Stimulated activated CD8-positive, alpha-beta memory T cell treated with anti-CD3 and anti-CD28 coated beads, Interleukin-15, amount 100 ng/mL, for 1 hour (primary cell): ENCODE results near the gene SYT11.
"Not testable (repeated sequence)": the region's sequence is repeated elsewhere in the genome, so short reads cannot be mapped to it uniquely, and the experiment has no call there.

Experiments used
- DNase-seq: peaks from one replicate; pipeline ENCODE4 v3.0.0-alpha.2; 2020; ENCODE audit warnings: low read depth

Gene SYT11

DNA sequence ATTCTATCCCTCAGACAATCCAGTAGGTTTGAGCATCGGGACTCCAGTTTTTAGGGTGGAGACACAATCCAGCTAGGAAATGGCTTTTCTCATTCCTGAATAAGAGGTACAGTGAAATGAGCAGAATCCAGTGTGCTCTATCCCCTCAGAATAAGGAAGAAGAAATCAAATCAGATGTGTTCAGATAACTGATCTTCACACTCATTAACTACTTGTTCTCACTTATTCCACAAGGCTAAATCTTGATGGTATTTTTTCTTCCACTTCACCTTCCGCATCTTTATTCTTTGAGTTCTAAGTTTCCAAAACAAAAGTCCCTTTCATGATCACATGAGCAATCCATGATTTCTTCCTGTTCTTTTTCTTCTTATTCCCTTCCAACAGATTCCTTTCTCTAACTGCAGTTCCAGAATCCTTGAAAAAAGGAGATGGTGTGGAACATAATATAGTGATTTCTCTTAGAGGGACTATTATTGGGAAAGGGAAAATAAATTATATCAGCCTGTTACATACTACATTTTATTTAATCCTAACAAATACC lies 1.7 kb downstream of the SYT11 start:
- DNase-seq: no peak

DNA sequence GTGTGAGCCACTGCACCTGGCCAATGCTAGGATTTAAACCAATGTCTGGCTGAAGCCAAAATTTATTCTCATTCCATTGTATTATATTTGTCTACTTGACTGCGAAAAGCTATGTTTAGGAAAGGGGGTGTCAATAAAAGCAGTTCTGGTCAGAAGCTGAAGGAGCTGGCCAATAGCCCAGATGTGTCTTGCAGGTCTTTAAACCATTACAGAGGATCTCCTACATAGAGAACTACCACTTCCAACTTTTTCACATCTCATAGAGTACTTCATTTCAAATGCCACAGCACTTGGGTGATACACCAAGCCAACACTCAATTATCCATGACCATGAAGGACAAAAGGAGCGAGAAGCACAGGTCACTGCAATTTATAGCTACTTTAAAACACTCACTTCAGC lies 2.5 kb downstream of the SYT11 start:
- DNase-seq: no peak

DNA sequence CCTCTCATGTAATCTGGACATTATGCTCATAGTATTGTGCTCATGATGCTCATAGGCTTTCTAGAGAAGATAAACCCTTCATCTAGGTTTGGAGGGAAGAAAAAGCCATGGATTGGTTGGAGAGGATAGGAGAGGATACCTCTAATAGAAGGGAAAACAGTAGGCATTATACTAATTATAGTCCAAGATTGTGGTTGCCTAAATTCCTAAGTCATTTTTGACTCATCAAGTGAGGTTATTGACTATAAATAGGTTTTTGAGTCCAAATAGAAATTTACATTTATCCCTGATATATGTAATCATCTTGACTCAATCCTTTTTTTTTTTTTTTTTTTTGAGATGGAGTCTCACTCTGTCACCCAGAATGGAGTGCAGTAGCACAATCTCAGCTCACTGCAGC lies 5.0 kb downstream of the SYT11 start:
- DNase-seq: no peak

DNA sequence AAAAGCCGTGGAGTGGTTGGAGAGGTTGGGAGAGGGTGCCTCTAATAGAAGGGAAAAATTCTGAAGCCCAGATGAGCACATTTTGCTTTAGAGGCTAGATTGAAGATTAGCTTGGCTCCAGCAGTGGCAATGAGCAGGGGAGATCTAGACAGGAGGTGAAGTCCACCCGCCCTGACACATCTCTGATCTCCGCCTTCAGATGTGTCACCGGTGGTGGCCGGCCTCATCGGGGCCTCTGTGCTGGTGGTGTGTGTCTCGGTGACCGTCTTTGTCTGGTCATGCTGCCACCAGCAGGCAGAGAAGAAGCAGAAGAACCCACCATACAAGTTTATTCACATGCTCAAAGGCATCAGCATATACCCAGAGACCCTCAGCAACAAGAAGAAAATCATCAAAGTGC lies 8.4 kb downstream of the SYT11 start:
- no peak for DNase-seq

DNA sequence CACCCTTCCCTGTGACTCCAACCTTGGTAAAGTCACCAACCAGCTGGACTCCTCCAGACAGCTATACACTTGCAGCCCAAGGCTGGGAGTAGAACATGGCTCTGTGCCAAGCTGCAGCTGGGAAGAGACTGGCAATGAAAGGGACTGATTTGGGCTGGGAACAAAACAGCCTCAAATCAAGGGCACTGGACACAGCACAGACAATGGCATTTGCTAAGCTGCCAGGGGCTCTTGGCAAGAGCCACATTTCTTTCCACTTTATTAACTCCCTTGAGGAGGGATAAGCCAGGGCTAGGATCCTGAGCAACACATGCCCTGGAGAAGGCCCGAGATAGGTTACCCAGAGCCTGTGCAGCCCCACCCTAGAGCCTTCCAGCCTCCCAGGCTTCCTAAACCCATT lies 12.0 kb downstream of the SYT11 start:
- DNase-seq: no peak

DNA sequence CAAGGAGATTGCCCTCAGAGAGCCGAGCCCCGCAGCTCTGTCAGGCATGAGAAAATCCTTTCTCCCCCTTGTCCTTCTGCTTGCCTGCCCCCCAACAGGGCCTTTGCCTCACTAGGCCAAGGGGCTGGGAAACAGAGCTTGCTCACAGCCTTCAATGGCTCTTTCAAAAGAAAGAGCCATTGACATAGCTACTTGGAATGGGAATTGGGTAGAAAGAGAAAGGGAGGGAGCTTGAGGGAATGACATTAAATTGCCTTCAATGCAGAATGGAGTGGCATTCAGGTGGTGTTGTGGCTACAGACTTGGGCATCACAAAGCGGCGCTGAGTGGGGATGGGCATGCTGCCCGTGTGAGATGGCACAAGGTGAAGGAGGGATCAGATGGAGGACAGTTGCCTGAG lies 13.2 kb downstream of the SYT11 start:
- DNase-seq: no peak

DNA sequence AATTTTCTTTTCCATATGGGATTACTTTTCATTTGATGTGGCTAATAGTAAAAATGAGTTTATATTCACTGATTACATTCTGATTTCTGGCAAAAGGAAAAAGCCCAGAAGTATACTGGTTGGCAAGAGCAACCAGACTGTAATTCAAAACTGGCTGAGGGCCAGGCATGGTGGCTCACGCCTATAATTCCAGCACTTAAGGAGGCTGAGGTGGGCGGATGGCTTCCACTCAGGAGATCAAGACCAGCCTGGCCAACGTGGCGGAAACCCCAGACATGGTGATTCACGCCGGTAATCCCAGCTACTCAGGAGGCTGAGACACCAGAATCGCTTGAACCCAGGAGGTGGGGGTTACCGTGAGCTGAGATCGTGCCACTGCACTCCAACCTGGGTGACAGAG lies 14.5 kb downstream of the SYT11 start:
- no peak for DNase-seq

DNA sequence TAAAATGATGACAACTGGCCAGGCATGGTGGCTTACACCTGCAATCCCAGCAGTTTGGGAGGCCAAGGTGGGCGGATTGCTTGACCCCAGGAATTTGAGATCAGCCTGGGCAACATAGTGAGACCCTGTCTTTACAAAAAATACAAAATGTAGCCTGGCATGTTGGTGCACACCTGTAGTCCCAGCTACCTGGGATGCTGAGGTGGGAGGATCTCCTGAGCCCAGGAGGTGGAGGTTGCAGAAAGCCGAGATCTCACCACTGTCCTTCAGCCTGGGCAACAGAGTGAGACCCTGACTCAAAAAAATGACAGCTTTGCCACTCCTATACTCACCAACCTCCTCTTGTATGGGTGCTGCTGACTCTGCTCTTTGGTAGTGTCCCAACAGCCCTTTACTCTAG lies 18.6 kb downstream of the SYT11 start:
- no peak for DNase-seq

DNA sequence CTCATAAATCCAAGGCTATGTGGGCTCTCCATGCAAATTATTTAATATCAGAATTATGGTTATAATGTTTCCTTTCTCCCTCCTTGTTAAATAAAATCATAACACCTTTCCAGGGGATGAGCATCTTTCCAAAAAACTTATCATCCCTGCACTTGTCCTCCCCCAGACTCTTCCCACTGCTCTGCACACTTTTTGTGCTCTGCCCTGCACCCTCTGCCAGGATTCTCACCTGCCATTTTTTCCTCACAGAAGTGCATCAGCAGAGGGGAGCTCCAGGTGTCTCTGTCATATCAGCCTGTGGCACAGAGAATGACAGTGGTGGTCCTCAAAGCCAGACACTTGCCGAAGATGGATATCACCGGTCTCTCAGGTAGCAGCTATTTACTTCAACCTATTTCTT lies 20.9 kb downstream of the SYT11 start:
- no peak for DNase-seq

DNA sequence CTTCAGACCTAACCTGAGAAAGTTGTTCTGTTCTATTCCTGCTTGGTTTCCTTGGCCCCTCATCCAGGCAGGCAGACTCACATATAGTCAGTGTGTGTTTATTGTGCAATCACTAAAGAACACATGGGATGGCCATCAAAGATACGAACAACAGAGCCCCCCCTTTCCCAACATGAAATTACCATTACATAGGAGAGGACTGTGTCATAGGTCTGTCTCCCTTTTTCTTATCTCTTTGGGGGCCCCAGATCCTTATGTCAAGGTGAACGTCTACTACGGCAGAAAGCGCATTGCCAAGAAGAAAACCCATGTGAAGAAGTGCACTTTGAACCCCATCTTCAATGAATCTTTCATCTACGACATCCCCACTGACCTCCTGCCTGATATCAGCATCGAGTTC lies 21.6 kb downstream of the SYT11 start:
- no peak for DNase-seq

DNA sequence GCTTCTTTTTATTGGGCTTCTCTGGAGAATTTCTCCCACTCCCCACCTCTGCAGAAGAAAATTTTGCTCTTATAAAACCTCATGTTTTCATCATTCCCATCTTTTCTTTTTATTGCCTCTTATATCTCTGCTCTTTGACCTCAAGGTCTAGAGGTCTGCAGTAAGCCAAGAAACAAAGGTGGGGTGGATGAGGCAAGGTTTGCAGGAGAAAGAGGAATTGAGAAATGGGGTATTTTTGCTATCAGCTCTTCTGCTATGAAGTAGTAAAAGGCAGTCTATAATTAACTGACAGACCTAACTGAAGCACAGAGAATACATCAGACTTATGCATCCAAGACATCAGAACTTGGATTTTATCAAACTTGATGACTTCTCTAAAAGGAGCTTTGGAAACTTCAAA lies 22.9 kb downstream of the SYT11 start:
- no peak for DNase-seq

DNA sequence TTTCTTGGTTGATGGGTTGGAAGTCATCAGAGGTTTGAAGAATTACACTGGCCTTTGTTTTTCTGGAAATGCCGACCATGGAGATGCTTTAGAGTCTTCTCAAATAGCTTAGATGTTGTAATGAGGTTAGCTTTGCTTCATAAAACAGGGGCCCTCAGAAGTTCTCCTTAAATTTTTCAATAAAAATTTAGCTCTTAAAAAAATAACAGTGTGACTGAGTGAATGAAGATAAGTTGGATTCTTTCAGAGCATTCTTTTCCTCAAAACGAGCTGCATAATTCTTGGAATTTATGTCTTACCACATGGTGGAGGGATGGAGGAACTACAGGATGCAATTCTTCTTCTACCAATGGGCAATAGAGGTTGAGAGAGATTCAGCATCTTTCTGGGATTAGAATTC lies 23.4 kb downstream of the SYT11 start:
- DNase-seq: no peak

DNA sequence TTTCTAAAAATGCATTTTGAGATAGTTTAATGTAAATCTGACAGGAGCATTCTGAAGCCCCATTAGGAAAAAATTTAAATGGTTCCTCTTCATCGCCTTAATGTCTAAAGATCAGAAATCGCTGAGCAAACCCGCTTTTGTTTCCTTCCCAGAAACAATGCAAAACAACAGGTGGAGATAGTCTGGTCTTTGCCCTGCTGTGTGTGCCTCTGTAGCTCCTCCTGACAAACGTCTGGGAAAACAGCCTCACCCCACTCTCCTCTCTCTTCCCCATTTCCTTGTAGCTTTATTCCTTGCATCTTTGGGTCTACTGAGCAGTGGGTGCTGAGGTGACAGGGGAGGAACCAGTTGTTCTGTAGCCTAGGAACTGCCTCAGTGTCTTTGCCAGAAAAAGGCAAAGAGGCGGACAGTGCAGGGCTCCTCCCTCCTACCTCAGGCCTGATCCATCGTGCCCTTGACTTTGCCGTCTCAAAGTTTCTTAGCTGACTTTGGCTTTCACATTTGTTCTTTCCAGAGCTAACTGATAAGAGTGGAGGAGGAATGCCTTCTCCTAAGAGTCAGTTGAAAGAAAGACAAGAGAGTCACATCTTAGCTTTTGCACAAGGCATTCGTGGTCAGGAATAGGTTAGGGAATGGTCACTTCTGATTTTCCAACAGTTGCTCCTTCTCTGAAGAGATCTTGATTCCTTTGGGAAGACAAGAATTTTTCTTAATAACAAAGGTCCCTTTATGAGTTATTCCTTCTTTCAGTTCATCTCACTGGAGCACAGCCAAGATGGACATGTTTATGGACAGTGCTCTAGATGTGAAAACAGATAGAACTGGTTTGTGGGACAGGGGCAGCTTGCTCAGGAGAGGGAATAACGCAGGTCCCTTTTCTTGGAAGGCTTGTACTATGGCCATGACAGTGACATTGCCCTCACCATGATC lies 24.9 kb downstream of the SYT11 start:
- DNase-seq: no peak

DNA sequence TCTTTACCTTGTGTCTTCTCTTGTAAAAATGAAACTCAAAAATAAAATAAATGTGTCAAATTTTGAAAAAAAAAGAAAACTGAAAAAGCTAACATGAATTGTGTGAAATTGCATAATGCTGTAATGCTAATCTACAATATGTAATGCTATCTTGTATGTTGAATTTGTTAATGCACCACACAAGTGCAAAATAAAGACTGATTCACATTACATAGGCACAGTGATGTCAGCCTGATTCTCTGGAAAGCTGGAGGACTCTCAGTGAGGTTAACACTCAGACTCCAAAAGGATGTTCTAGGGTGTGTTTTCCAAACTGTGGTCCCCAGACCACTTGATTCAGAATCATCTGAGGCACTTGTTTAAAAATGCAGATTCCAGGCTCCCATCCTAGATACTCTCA lies 25.6 kb downstream of the SYT11 start:
- DNase-seq: no peak

DNA sequence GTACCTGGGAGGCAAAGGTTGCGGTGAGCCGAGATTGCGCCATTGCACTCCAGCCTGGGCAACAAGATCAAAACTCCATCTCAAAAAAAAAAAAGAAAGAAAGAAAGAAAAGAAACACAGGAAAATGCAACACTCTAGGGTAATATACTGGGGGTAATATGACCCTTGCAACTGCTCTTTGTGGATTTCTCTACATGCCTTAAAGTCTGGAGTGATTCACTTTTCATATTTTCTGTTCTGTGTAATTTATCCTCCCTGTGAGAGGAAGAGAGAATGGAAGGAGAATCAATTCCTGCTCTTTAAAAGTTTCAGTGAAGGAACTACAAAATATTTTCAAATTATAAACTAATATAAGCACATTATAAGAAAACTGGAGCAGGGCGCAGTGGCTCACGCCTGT lies 29.1 kb downstream of the SYT11 start:
- DNase-seq: no peak

DNA sequence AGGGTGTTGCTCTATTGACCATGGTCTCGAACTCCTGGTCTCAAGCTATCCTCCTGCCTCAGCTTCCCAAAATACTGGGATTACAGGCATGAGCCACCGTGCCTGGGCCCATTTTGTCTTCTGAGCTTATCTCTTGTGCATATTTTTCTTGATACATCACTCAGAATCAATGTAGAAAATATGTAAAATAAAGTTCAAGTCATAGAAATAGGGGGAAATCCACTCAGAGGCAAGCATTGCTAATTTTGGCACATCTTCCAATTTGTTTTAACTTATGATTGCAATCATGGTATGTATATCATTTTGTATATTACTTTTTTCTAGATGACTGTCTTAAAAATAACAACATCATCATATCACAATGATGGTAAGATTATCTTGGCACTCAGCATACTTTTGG lies 30.2 kb downstream of the SYT11 start:
- no peak for DNase-seq

DNA sequence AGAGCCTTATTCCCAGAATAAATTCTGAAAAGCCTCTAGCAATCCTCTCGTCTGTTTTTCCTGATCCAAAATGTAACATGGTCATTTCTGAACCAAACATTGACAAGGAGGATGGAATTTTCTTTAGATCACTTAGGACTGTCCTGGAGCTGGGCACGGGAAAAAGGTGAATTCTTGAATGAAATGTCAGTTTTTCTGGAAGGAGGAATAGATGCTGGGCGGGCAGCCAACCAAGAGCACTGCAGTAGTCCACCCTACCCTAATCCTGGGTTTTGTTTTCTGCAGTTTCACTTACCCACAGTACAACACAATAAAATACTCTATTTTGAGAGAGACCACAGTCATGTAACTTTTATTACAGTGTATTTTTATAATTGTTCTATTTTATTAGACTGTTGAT lies 30.9 kb downstream of the SYT11 start:
- DNase-seq: no peak

DNA sequence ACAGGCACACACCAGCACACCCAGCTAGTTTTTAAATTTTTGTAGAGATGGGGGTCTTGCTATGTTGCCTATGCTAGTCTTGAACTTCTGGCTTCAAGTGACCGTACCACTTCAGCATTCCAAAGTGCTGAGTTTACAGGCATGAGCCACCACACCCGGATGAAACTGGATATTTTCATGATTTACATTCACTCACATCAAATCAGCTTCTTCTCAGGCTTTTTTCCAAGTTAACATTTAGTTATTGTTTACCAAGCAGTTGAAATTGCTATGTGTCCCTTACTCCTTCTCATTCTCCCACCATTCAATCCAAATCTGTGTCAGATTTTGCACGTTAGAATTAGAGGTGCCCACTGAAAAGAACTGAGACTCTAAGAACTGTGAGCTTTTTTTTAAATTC lies 33.4 kb downstream of the SYT11 start:
- DNase-seq: no peak

DNA sequence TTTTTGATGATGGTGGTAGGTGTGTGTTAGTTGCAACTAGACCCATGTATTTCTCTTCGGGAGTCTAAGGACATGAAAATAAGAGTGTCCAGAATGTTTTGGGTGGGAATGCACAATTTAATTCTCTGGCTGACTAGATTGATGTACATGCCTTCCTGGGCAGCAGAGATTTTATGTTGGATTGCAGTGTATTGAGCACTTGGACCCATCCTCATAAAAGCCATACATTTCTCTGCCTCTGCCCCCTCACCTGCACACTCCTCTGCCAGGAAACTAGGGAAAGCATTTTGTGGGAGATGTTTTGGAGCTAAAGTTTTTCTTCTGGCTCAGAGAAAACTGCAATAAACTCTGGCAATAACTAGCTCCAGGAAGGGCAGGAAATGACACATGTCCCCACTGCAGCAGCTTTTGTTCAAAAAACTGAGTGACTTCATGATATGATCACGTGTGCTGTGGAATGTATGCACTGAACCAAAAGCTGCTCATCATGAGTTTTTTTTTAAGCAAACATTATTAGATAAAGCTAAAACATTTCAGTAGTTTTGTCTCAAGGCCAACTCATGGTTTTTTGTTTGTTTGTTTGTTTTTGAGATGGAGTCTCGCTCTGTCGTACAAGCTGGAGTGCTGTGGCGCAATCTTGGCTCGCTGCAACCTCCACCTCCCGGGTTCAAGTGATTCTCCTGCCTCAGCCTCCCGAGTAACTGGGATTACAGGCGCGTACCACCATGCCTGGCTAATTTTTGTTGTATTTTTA lies 34.2 kb downstream of the SYT11 start:
- DNase-seq: no peak

DNA sequence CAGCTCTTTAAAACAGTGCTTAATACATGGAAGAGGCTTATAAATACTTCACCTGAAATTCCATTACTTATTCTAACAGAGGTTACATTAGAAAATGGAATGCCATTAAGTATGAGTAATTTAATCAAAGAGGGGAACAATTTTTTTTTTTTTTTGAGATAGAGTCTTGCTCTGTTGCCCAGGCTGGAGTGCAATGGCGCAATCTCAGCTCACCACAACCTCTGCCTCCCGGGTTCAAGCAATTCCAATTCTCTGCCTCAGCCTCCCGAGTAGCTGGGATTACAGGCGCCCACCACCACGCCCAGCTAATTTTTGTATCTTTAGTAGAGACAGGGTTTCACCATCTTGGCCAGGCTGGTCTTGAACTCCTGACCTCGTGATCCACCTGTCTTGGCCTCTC lies 36.2 kb downstream of the SYT11 start:
- DNase-seq: not testable (repeated sequence)

DNA sequence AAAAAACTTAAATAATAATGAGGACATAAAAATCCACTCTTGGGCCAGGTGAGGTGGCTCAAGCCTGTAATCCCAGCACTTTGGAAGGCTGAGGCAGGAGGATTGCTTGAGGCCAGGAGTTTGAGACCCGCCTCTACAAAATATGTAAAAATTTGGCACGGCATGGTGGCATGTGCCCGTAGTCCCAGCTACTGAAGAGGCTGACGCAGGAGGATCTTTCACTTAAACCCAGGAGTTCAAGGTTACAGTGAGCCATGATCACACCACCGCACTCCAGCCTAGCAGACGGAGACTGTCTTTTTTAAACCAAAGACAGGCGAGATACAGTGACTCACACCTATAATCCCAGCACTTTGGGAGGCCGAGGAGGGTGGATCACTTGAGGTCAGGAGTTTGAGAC lies 37.1 kb downstream of the SYT11 start:
- not testable (repeated sequence) for DNase-seq

DNA sequence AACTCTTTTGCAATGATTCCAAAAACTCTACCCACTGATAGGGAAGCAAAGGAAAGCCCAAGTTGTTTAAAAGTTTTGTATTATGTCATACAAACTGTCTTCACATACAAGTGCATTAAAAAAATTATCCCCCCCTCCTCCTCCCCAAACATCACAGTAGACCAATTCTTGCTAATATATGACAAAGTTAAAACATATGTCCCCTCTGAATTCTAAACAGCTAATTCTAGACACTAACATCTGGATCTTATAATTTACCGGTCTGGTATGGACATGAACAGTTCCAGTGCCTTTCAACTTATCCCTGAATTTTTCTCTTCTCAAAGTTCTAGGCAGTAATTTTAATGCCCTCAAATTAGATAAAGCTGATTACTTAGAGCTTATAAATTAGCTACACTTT lies 38.4 kb downstream of the SYT11 start:
- no peak for DNase-seq

DNA sequence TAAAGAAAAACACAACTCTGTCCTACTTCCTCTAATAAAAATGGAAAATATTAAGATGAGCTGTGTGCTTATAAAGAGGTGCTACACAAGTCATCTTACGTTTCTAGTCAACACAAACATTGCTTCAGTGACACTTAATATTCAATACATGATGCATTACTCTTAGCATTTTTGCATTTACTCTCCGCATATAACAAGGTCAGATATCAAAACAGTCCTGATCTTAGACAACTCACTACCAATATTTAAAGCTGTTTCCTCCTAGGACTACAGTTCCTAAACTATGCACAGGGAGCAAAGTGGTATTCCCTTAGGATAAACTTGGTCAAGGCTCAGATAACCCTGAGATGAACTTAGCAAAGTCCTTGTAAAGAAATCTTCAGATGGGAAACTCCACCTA lies 39.5 kb downstream of the SYT11 start:
- no peak for DNase-seq
